Putamen (tissue), 1 donor: ENCODE results near the gene MAD1L1.
"Not testable (repeated sequence)": the region's sequence is repeated elsewhere in the genome, so short reads cannot be mapped to it uniquely, and the experiment has no call there.

Source experiments
- DNase-seq: peaks from one replicate; pipeline ENCODE4 v3.0.0-alpha.2; 2016; ENCODE audit warnings: low spot score

Gene MAD1L1

GRCh38 chr7:2173189-2173827, 59.4 kb downstream of the MAD1L1 start:
- DNase-seq: no peak

- DNase-seq: no peak
Observed at GRCh38 chr7:2172311-2173188, 60.2 kb downstream of the MAD1L1 start.

DNA sequence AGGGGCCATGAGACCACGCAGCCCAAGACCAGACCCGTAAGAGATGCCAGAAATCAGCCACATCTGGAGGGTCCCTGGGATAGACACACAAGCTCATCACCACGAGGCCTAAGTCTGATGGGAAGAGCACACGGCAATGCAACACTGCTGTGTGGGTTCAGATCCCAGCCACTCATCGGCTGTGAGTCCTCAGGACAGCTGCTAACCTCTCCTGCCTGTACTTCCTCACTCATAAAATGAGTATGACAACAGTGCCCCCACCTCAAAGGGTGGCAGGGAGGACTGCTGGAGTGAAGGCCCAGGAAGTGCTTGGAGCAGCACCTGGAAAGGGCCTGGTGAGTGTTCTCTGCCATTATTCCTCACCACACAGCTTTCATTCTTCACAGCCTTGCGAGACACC, 60.9 kb downstream of the MAD1L1 start:
- DNase-seq: no peak

GRCh38 chr7:2170576-2171521, 61.9 kb downstream of the MAD1L1 start:
- DNase-seq: no peak

- no peak for DNase-seq
Observed at GRCh38 chr7:2169923-2170575, 62.7 kb downstream of the MAD1L1 start.

GRCh38 chr7:2168615-2169311, 64.0 kb downstream of the MAD1L1 start:
- DNase-seq: no peak

GRCh38 chr7:2166625-2167280, 66.0 kb downstream of the MAD1L1 start:
- peak; percentile 58 for DNase-seq

- no peak for DNase-seq
Observed at GRCh38 chr7:2165610-2166594, 66.8 kb downstream of the MAD1L1 start.

GRCh38 chr7:2165239-2165609, 67.5 kb downstream of the MAD1L1 start:
- no peak for DNase-seq

GRCh38 chr7:2164646-2165045, 68.1 kb downstream of the MAD1L1 start:
- DNase-seq: no peak

GRCh38 chr7:2163600-2164555, 68.9 kb downstream of the MAD1L1 start:
- DNase-seq: no peak

DNA sequence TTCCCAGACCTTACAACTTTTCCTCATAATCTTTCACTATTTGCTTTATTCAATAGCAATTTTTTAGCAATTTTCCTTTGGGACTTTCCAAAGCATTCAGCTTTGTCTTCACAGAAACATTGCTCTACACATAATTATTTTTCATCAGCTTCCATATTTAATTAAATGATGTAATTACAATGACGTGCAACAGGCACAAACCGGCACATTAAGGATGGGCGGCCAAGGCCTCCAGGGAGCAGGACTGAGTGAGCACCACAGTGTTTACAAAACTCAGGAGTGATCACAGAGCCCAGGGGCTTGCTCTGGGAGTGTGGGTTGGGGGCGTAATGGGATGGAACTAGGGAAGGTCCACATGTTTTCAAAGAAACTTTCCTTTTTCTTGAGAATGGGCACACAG, 69.8 kb downstream of the MAD1L1 start:
- DNase-seq: no peak

DNA sequence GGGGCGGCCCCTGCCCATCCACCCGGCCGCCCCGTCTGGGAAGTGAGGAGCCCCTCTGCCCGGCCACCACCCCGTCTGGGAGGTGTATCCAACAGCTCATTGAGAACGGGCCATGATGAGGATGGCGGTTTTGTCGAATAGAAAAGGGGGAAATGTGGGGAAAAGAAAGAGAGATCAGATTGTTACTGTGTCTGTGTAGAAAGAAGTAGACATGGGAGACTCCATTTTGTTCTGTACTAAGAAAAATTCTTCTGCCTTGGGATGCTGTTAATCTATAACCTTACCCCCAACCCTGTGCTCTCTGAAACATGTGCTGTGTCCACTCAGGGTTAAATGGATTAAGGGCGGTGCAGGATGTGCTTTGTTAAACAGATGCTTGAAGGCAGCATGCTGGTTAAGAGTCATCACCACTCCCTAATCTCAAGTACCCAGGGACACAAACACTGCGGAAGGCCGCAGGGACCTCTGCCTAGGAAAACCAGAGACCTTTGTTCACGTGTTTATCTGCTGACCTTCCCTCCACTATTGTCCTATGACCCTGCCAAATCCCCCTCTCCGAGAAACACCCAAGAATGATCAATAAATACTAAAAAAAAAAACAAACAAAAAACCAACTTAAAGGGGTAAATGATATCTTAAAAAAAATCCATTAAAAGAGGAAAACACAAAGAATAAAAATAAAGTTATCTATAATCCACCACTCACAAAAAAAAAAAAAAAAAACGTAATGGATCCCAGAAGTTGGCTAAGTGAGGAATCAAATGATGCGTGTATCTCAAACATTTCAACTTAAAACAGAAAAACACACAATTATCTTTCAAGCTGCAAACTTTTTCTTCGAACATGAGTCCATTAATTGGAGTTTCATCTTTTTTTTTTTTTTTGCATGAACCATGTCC, 70.5 kb downstream of the MAD1L1 start:
- DNase-seq: not testable (repeated sequence)

DNA sequence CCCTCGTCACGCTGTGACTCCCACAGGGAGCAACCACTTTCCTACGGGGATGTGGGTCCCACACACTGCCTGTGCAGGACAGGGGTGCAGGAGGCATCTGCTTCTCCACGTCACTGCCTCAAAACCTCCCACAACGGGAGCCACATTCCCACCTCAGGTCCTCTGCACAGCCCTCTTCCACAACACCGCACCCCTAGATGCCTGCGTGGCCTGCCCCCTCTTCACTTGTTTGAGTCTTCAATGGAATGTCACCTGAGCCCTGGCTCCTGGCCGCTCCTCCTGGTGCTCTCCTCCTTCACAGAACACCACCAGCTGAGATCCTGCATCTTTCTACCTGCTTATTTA, 73.6 kb downstream of the MAD1L1 start:
- DNase-seq: no peak

GRCh38 chr7:2158331-2159175, 74.2 kb downstream of the MAD1L1 start:
- no peak for DNase-seq
